H9 (cell line): Measurements from ENCODE around the gene MGAT5B. TPM values are rescaled to one million over a fixed set of nuclear protein-coding genes. Genes with fewer than 3 reads are reported as not detected.

ENCODE experiments used
- DNase-seq: peaks from one replicate; pipeline ENCODE4 v3.0.0-alpha.2; 2017
- H2AFZ ChIP-seq: one replicate; pipeline ENCODE4 v1.6.1; 2013; ENCODE audit warnings: mild to moderate bottlenecking, low read length, control low read depth, moderate library complexity
- H2AK5ac ChIP-seq: 2 replicates; pipeline ENCODE4 v1.6.1; 2013; ENCODE audit warnings: low read length, control low read depth, mixed read lengths; ENCODE audit not compliant: insufficient read length
- H2BK120ac ChIP-seq: one replicate; pipeline ENCODE4 v1.6.1; 2013; ENCODE audit warnings: low read depth, mild to moderate bottlenecking, low read length, control low read depth, inconsistent platforms; ENCODE audit not compliant: poor library complexity, severe bottlenecking
- H2BK12ac ChIP-seq: 2 replicates; pipeline ENCODE4 v1.6.1; 2013; ENCODE audit warnings: low read length, control low read depth, mixed read lengths, low read depth; ENCODE audit not compliant: insufficient read length
- H2BK15ac ChIP-seq: 2 replicates; pipeline ENCODE4 v1.6.1; 2013; ENCODE audit warnings: low read depth, low read length, control low read depth
- H2BK20ac ChIP-seq: one replicate; pipeline ENCODE4 v1.6.1; 2013; ENCODE audit warnings: low read depth, mild to moderate bottlenecking, low read length, control low read depth, inconsistent platforms; ENCODE audit not compliant: poor library complexity, severe bottlenecking
- H2BK5ac ChIP-seq: 2 replicates; pipeline ENCODE4 v1.6.1; 2013; ENCODE audit warnings: low read length, control low read depth, mixed read lengths; ENCODE audit not compliant: insufficient read length
- H3K14ac ChIP-seq: 2 replicates; pipeline ENCODE4 v1.6.1; 2013; ENCODE audit warnings: low read length, control low read depth; ENCODE audit not compliant: insufficient read depth
- H3K18ac ChIP-seq: 2 replicates; pipeline ENCODE4 v1.6.1; 2013; ENCODE audit warnings: low read depth, mild to moderate bottlenecking, mixed read lengths, low read length, control low read depth; ENCODE audit not compliant: insufficient read length
- H3K23ac ChIP-seq: 2 replicates; pipeline ENCODE4 v1.6.1; 2013; ENCODE audit warnings: low read length, control low read depth, mixed read lengths, low read depth; ENCODE audit not compliant: insufficient read length
- H3K23me2 ChIP-seq: 2 replicates; pipeline ENCODE4 v1.6.1; 2013; ENCODE audit warnings: low read depth, mild to moderate bottlenecking, mixed read lengths, low read length, control low read depth; ENCODE audit not compliant: insufficient read length, poor library complexity, severe bottlenecking
- H3K27ac ChIP-seq: 2 replicates; pipeline ENCODE4 v1.5.1; 2013; ENCODE audit warnings: low read length, control low read depth, mixed read lengths, low read depth; ENCODE audit not compliant: insufficient read length
- H3K27me3 ChIP-seq: 2 replicates; pipeline ENCODE4 v1.6.1; 2013; ENCODE audit warnings: low read length, control low read depth, inconsistent platforms; ENCODE audit not compliant: insufficient read depth
- H3K4ac ChIP-seq: 2 replicates; pipeline ENCODE4 v1.6.1; 2013; ENCODE audit warnings: low read depth, mild to moderate bottlenecking, control low read depth, inconsistent platforms, low read length, moderate library complexity
- H3K4me1 ChIP-seq: 2 replicates; pipeline ENCODE4 v1.6.1; 2013; ENCODE audit warnings: low read length, control low read depth, inconsistent platforms; ENCODE audit not compliant: insufficient read depth
- H3K4me2 ChIP-seq: 2 replicates; pipeline ENCODE4 v1.6.1; 2013; ENCODE audit warnings: low read length, control low read depth, mixed read lengths; ENCODE audit not compliant: insufficient read length, insufficient read depth
- H3K56ac ChIP-seq: 2 replicates; pipeline ENCODE4 v1.6.1; 2013; ENCODE audit warnings: low read depth, mild to moderate bottlenecking, mixed read lengths, low read length, control low read depth; ENCODE audit not compliant: insufficient read length
- H3K79me1 ChIP-seq: 2 replicates; pipeline ENCODE4 v1.6.1; 2013; ENCODE audit warnings: low read depth, mild to moderate bottlenecking, moderate library complexity, low read length, control low read depth, inconsistent platforms; ENCODE audit not compliant: insufficient read depth, poor library complexity, severe bottlenecking
- H3K79me2 ChIP-seq: 2 replicates; pipeline ENCODE4 v1.6.1; 2013; ENCODE audit warnings: low read length, control low read depth, inconsistent platforms; ENCODE audit not compliant: insufficient read depth
- H3K9ac ChIP-seq: 2 replicates; pipeline ENCODE4 v1.6.1; 2013; ENCODE audit warnings: low read length, control low read depth, mixed read lengths; ENCODE audit not compliant: insufficient read length; ENCODE audit errors: extremely low read depth
- H3K9me3 ChIP-seq: one replicate; pipeline ENCODE4 v1.6.1; 2013; ENCODE audit warnings: low read depth, low read length, inconsistent platforms; ENCODE audit not compliant: control insufficient read depth
- H3T11ph ChIP-seq: one replicate; pipeline ENCODE4 v1.6.1; 2013; ENCODE audit warnings: mild to moderate bottlenecking, low read length, control low read depth, inconsistent platforms
- H4K20me1 ChIP-seq: one replicate; pipeline ENCODE4 v1.6.1; 2013; ENCODE audit not compliant: control insufficient read depth, insufficient read length, insufficient read depth
- H4K5ac ChIP-seq: 2 replicates; pipeline ENCODE4 v1.6.1; 2013; ENCODE audit warnings: low read depth, mild to moderate bottlenecking, mixed read lengths, low read length, control low read depth; ENCODE audit not compliant: insufficient read length
- H4K8ac ChIP-seq: replicated peaks from 2 replicates; pipeline ENCODE4 v1.6.1; 2013; ENCODE audit warnings: low read length, control low read depth, mixed read lengths, low read depth; ENCODE audit not compliant: insufficient read length
- H4K91ac ChIP-seq: 2 replicates; pipeline ENCODE4 v1.6.1; 2013; ENCODE audit warnings: low read depth, mild to moderate bottlenecking, moderate library complexity, mixed read lengths, low read length, control low read depth; ENCODE audit not compliant: insufficient read length
- H3K27ac Mint-ChIP-seq, 3 experiments: 2 replicates in 2 of 3; 3 replicates in 1 of 3; pipeline ENCODE4 v1.8.0; 2020 to 2021; ENCODE audit warnings: mixed read lengths in 3 of 3, mild to moderate bottlenecking in 1 of 3, moderate library complexity in 1 of 3
- H3K27me3 Mint-ChIP-seq: 2 replicates; pipeline ENCODE4 v1.8.0; 2021; ENCODE audit warnings: low read depth, mild to moderate bottlenecking, moderate library complexity, mixed read lengths
- H3K36me3 Mint-ChIP-seq, 3 experiments: 2 replicates in 2 of 3; 3 replicates in 1 of 3; pipeline ENCODE4 v1.8.0; 2020 to 2021; ENCODE audit warnings: low read depth in 3 of 3, mixed read lengths in 3 of 3; ENCODE audit not compliant: insufficient read depth in 1 of 3
- H3K4me1 Mint-ChIP-seq, 2 experiments: 2 replicates each; pipeline ENCODE4 v1.8.0; 2020; ENCODE audit warnings: mixed read lengths in 2 of 2
- H3K4me3 Mint-ChIP-seq, 2 experiments: 2 replicates in 1 of 2; 3 replicates in 1 of 2; pipeline ENCODE4 v1.8.0; 2020 to 2021; ENCODE audit warnings: mild to moderate bottlenecking in 2 of 2, mixed read lengths in 2 of 2, moderate library complexity in 1 of 2
- H3K9me3 Mint-ChIP-seq, 2 experiments: 2 replicates in 1 of 2; 3 replicates in 1 of 2; pipeline ENCODE4 v1.8.0; 2020; ENCODE audit warnings: mild to moderate bottlenecking in 2 of 2, mixed read lengths in 2 of 2, moderate library complexity in 1 of 2
- CTCF ChIP-seq: fragments of 200-600 bp; sonication (generic); conservative IDR thresholded peaks from 3 replicates; pipeline ENCODE4 v1.8.0; 2021; ENCODE audit warnings: antibody characterized with exemption, mild to moderate bottlenecking
- WGBS: extraction: QIAGEN DNeasy Blood & Tissue Kit; methylation state at CpG from one replicate; pipeline ENCODE4 v1.1.7; 2013; ENCODE audit warnings: missing lambda C conversion rate, low lambda C conversion rate, mixed read lengths; ENCODE audit not compliant: insufficient read length; ENCODE audit errors: extremely low coverage; 5-methylcytosine and 5-hydroxymethylcytosine counted together
- total RNA-seq: library from RNA; stranded (reverse); gene quantifications from 2 replicates; pipeline ENCODE4 v1.2.1, GENCODE V29; 2021

The MGAT5B gene
- total RNA-seq, 1 experiment from 2014 or later, result 4.9 TPM

- Histone ChIP-seq H2BK20ac (no peak overlapping the region), H3K27ac (no peak overlapping the region), H3K9ac (no peak overlapping the region), H3K56ac (no peak overlapping the region), H3K9me3 (no peaks in the 10 kb centered on the region), H3K18ac (no peak overlapping the region), H2BK12ac (no peak overlapping the region), H2BK15ac (no peak overlapping the region), H2AFZ (no peak overlapping the region), H2BK5ac (no peak overlapping the region), H4K5ac (no peak overlapping the region), H3K79me2 (no peaks in the 10 kb centered on the region), H3K23ac (no peak overlapping the region), H2AK5ac (no peak overlapping the region), H4K8ac (no peak overlapping the region), H3K4me1 (peaks cover 4% of the 10 kb centered on the region; the same call in 1 of the 2 replicates), H3T11ph (no peak overlapping the region), H3K4ac (no peak overlapping the region), H2BK120ac (no peak overlapping the region), H3K27me3 (no peaks in the 10 kb centered on the region), H4K91ac (no peak overlapping the region), H3K14ac (no peak overlapping the region), H3K79me1 (no peaks in the 10 kb centered on the region), H4K20me1 (no peaks in the 10 kb centered on the region), H3K23me2 (no peaks in the 10 kb centered on the region), H3K4me2 (no peak overlapping the region)
- Mint-ChIP-seq H3K4me3 (no peak overlapping the region), H3K27ac (no peak overlapping the region; a peak in 1 of 7 replicates), H3K27me3 (no peaks in the 10 kb centered on the region), H3K36me3 (peaks cover 2 to 13% (median 3%) of the 10 kb centered on the region in 3 experiments; a peak in 6 of 7 replicates), H3K9me3 (peaks cover 0 to 4% of the 10 kb centered on the region in 2 experiments; a peak in 2 of 5 replicates), H3K4me1 (peaks cover 12 to 17% of the 10 kb centered on the region in 2 experiments)
- no peak for DNase-seq
- no peak for TF ChIP-seq CTCF
- no CpG with 5 or more reads among the region's 8 CpGs for WGBS
Observed at GRCh38 chr17:76905036-76905435, 36.8 kb downstream of the MGAT5B start.
